ENCODE data around the gene SFN. TPM values are rescaled to one million over a fixed set of nuclear protein-coding genes. Genes with fewer than 3 reads are reported as not detected.

Gene SFN
- total and polyA plus RNA-seq, 2 donors (not counting 1 experiment from before 2014, with no cell fraction given), result 0.09 to 0.34 TPM

DNA sequence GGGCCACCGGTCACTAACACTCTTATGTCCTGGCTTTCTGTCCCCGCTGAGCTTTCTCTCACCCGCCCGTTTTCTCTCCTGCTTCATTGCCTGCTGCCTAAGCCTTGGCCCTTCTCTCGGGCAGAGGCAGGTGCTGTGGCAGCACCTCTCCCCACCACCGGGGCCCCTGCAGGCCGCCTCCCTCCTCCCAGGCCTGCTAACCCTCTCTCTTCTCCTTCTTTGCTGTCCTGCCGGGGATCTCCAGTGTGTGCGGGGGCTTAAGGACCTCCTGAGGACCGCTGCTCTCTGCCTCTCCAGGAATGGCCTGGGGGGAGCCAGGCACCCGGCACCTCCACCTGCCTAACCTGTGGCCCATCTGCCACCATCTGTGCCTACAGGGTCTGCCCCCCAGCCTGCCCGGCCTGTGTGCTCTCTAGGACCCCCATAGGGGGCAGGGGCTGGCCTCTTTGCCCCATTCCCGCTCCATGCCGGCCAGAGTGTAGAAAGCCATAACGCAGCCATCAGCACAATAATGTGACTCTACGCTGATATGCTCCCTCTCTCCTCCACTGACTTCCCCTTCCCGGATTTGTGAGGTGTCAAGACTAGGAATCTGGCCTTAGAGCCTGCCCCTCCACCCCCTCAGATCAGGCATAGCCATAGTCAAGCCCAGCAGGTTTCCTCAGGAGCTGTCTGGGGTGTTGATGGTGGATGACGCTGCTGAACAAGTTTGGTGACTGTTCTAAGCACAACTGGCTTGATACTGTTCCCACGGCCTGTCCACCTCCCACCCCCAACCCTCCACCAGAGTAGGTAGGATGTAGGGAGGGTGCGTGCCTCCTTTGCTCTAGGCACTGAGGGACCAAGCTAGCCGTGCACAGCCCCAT lies 6.1 kb upstream of the SFN start:
- Histone ChIP-seq H3K4me3 (ENCODE audit: control extremely low read depth in 1 of 5, extremely low read depth in 1 of 5, insufficient read depth in 1 of 5, low read depth in 2 of 5, low read length in 4 of 5) (no peak overlapping the region), H3K36me3 (replicated peaks in 1 of 2; ENCODE audit: control extremely low read depth in 1 of 2, control insufficient read depth in 1 of 2, extremely low read depth in 1 of 2, insufficient read depth in 2 of 2, low read length in 1 of 2) (peaks cover 0 to 26% of the 10 kb centered on the region in 2 experiments), H3K79me2 (ENCODE audit: control insufficient read depth, insufficient read depth, low read length) (no peaks in the 10 kb centered on the region), H3K4me2 (replicated peaks; ENCODE audit: low read depth, low read length, poor library complexity, severe bottlenecking) (no peak overlapping the region), H3K4me1 (ENCODE audit: control insufficient read depth in 2 of 2, insufficient read depth in 2 of 2, low read length in 2 of 2) (no peaks in the 10 kb centered on the region), H3K27me3 (replicated peaks in 1 of 4; ENCODE audit: control extremely low read depth in 1 of 4, control insufficient read depth in 3 of 4, insufficient read depth in 4 of 4, low read length in 3 of 4) (no peaks in the 10 kb centered on the region), H3K9ac (ENCODE audit: low read length) (no peak overlapping the region), H2AFZ (ENCODE audit: insufficient read depth, low read depth, low read length, poor library complexity, severe bottlenecking) (no peak overlapping the region), H3K9me3 (ENCODE audit: control extremely low read depth in 1 of 3, control insufficient read depth in 2 of 3, insufficient read depth in 1 of 3, low read length in 2 of 3) (no peaks in the 10 kb centered on the region), H3K27ac (ENCODE audit: low read length in 2 of 2) (no peak overlapping the region), H4K20me1 (ENCODE audit: control insufficient read depth, insufficient read depth, low read length, poor library complexity, severe bottlenecking) (no peaks in the 10 kb centered on the region)
- no peak for TF ChIP-seq EZH2 (IDR thresholded peaks at IDR 0.05; ENCODE audit: borderline replicate concordance, insufficient read depth, low read depth, low read length, poor library complexity, severe bottlenecking)
- TF ChIP-seq, protein P1, sequence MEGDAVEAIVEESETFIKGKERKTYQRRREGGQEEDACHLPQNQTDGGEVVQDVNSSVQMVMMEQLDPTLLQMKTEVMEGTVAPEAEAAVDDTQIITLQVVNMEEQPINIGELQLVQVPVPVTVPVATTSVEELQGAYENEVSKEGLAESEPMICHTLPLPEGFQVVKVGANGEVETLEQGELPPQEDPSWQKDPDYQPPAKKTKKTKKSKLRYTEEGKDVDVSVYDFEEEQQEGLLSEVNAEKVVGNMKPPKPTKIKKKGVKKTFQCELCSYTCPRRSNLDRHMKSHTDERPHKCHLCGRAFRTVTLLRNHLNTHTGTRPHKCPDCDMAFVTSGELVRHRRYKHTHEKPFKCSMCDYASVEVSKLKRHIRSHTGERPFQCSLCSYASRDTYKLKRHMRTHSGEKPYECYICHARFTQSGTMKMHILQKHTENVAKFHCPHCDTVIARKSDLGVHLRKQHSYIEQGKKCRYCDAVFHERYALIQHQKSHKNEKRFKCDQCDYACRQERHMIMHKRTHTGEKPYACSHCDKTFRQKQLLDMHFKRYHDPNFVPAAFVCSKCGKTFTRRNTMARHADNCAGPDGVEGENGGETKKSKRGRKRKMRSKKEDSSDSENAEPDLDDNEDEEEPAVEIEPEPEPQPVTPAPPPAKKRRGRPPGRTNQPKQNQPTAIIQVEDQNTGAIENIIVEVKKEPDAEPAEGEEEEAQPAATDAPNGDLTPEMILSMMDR (IDR thresholded peaks at IDR 0.05), result no peak
- intact Hi-C loops (cut with micrococcal nuclease), result no loop called here
- Mint-ChIP-seq H3K4me1 (no peaks in the 10 kb centered on the region), H3K27ac (no peak overlapping the region), H3K4me3 (no peak overlapping the region), H3K9me3 (ENCODE audit: insufficient read depth) (no peaks in the 10 kb centered on the region), H3K27me3 (no peaks in the 10 kb centered on the region)
- CTCF ChIA-PET, result interaction anchor here (0.7 to 3.9 kb wide), 6 partner anchors 9 to 46 kb away, joined by 3 to 27 read pairs (median 16); no protein-coding TSS in a partner anchor
- no peak for DNase-seq
- 95% methylated on average over 15 of the region's 21 CpGs for WGBS (ENCODE audit: insufficient coverage)
- no peak for ATAC-seq (ENCODE audit: low read depth)
- POLR2A ChIA-PET, result no interaction called here

DNA sequence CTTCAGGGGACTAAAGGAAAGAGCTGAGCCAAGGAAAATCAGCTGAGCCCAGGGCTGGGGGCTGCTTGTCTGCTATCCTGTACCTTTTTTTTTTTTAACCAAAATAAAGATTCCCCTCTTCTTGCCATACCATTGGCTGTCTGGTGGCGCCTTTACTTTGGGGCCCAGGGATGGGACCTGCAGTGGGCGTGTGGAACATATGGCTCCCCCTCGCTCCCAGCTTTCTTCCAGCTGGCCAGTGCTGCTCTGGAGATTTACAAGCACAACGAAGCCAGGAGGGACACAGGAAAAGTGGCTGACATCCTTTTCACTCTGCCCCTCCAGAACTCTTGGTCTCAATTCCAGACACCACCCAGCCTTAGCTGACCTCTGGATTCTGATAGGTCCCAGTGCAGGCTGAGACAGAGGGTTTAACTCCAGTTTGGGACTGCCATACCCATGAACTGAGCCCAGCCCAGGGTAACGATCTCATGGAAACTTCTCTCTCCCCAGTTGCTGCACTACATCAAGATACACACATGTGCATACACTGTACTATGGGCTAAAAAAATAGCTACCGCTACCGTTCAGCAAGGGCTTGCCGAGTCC lies 5.4 kb upstream of the SFN start:
- Histone ChIP-seq H3K9me3 (ENCODE audit: control extremely low read depth in 1 of 3, control insufficient read depth in 2 of 3, insufficient read depth in 1 of 3, low read length in 2 of 3) (no peaks in the 10 kb centered on the region), H3K27ac (ENCODE audit: low read length in 2 of 2) (no peak overlapping the region), H2AFZ (ENCODE audit: insufficient read depth, low read depth, low read length, poor library complexity, severe bottlenecking) (no peak overlapping the region), H3K36me3 (replicated peaks in 1 of 2; ENCODE audit: control extremely low read depth in 1 of 2, control insufficient read depth in 1 of 2, extremely low read depth in 1 of 2, insufficient read depth in 2 of 2, low read length in 1 of 2) (peaks cover 0 to 18% of the 10 kb centered on the region in 2 experiments), H3K9ac (ENCODE audit: low read length) (no peak overlapping the region), H3K79me2 (ENCODE audit: control insufficient read depth, insufficient read depth, low read length) (no peaks in the 10 kb centered on the region), H3K27me3 (replicated peaks in 1 of 4; ENCODE audit: control extremely low read depth in 1 of 4, control insufficient read depth in 3 of 4, insufficient read depth in 4 of 4, low read length in 3 of 4) (no peaks in the 10 kb centered on the region), H3K4me3 (ENCODE audit: control extremely low read depth in 1 of 5, extremely low read depth in 1 of 5, insufficient read depth in 1 of 5, low read depth in 2 of 5, low read length in 4 of 5) (no peak overlapping the region), H3K4me1 (ENCODE audit: control insufficient read depth in 2 of 2, insufficient read depth in 2 of 2, low read length in 2 of 2) (no peaks in the 10 kb centered on the region), H4K20me1 (ENCODE audit: control insufficient read depth, insufficient read depth, low read length, poor library complexity, severe bottlenecking) (no peaks in the 10 kb centered on the region), H3K4me2 (replicated peaks; ENCODE audit: low read depth, low read length, poor library complexity, severe bottlenecking) (no peak overlapping the region)
- no peak overlapping the region for H3K4me3 Mint-ChIP-seq
- POLR2A ChIA-PET, result no interaction called here
- intact Hi-C loops (cut with micrococcal nuclease), result no loop called here
- H3K4me1 Mint-ChIP-seq, result no peaks in the 10 kb centered on the region
- 100% methylated on average over 5 of the region's 8 CpGs for WGBS (ENCODE audit: insufficient coverage)
- CTCF ChIA-PET, result interaction anchor here (0.7 to 2.5 kb wide), 4 partner anchors 9 to 47 kb away, joined by 3 to 17 read pairs (median 6); no protein-coding TSS in a partner anchor
- H3K9me3 Mint-ChIP-seq (ENCODE audit: insufficient read depth), result no peaks in the 10 kb centered on the region
- H3K27ac Mint-ChIP-seq, result no peak overlapping the region
- DNase-seq (no peak), ATAC-seq (ENCODE audit: low read depth) (no peak)
- TF ChIP-seq, protein P1 (IDR thresholded peaks at IDR 0.05), result no peak
- no peak for TF ChIP-seq EZH2 (IDR thresholded peaks at IDR 0.05; ENCODE audit: borderline replicate concordance, insufficient read depth, low read depth, low read length, poor library complexity, severe bottlenecking)
- H3K27me3 Mint-ChIP-seq, result no peaks in the 10 kb centered on the region
